NCI-H2196 (cell line): Measurements from ENCODE around the gene PCDHB2.
"Not testable (repeated sequence)": the region's sequence is repeated elsewhere in the genome, so short reads cannot be mapped to it uniquely, and the experiment has no call there.

Experiments
- DNase-seq: peaks from one replicate; lab custom pipeline; 2025; ENCODE audit not compliant: unreplicated experiment; lab: John Stamatoyannopoulos, UW

PCDHB2 gene

DNA sequence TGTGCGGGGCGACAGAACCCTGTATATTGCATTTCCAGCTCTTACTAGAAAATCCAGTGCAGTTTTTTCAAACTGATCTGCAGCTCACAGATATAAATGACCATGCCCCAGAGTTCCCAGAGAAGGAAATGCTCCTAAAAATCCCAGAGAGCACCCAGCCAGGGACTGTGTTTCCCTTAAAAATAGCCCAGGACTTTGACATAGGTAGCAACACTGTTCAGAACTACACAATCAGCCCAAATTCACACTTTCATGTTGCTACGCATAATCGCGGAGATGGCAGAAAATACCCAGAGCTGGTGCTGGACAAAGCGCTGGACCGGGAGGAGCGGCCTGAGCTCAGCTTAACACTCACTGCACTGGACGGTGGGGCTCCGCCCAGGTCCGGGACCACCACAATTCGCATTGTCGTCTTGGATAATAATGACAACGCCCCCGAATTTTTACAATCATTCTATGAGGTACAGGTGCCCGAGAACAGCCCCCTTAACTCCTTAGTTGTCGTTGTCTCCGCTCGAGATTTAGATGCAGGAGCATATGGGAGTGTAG, 41.4 kb downstream of the PCDHB2 start:
- DNase-seq: no peak

DNA sequence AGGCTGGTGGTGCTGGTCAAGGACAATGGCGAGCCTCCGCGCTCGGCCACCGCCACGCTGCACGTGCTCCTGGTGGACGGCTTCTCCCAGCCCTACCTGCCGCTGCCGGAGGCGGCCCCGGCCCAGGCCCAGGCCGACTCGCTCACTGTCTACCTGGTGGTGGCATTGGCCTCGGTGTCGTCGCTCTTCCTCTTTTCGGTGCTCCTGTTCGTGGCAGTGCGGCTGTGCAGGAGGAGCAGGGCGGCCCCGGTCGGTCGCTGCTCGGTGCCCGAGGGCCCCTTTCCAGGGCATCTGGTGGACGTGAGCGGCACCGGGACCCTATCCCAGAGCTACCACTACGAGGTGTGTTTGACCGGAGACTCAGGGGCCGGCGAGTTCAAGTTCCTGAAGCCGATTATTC, 42.9 kb downstream of the PCDHB2 start:
- not testable (repeated sequence) for DNase-seq
